GM12872 (cell line): ENCODE data around the gene FRMD4A.
A peak's percentile ranks its signal among the peaks of the same experiment; 100 is the strongest.

Source experiments
- TF ChIP-seq, protein P1 (sequence below): IDR thresholded peaks from 3 replicates; pipeline ENCODE4 v1.5.1; 2011; ENCODE audit warnings: low read depth, mild to moderate bottlenecking, low read length, moderate library complexity; ENCODE audit not compliant: insufficient read depth

Gene FRMD4A

DNA sequence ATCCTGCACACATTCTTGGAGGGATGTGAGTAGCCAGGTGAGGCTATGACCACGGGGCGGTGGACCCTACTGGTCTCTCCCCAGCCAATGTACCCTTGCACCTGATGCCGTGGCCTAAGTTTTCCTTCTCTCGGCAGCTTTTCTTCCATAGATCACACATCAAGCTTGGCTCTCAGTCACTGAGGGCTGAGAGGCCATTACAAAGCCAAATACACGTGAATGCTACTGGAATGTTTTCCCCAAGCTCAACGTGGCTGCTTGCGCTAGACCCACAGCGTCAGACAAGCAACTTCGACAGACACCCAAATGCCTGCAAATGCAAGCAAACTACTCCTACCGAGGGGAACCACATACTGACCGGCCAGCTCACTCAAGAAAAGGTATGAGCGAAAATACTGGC is 660.8 kb downstream of the FRMD4A start:
- TF ChIP-seq, protein P1, sequence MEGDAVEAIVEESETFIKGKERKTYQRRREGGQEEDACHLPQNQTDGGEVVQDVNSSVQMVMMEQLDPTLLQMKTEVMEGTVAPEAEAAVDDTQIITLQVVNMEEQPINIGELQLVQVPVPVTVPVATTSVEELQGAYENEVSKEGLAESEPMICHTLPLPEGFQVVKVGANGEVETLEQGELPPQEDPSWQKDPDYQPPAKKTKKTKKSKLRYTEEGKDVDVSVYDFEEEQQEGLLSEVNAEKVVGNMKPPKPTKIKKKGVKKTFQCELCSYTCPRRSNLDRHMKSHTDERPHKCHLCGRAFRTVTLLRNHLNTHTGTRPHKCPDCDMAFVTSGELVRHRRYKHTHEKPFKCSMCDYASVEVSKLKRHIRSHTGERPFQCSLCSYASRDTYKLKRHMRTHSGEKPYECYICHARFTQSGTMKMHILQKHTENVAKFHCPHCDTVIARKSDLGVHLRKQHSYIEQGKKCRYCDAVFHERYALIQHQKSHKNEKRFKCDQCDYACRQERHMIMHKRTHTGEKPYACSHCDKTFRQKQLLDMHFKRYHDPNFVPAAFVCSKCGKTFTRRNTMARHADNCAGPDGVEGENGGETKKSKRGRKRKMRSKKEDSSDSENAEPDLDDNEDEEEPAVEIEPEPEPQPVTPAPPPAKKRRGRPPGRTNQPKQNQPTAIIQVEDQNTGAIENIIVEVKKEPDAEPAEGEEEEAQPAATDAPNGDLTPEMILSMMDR: no peak

DNA sequence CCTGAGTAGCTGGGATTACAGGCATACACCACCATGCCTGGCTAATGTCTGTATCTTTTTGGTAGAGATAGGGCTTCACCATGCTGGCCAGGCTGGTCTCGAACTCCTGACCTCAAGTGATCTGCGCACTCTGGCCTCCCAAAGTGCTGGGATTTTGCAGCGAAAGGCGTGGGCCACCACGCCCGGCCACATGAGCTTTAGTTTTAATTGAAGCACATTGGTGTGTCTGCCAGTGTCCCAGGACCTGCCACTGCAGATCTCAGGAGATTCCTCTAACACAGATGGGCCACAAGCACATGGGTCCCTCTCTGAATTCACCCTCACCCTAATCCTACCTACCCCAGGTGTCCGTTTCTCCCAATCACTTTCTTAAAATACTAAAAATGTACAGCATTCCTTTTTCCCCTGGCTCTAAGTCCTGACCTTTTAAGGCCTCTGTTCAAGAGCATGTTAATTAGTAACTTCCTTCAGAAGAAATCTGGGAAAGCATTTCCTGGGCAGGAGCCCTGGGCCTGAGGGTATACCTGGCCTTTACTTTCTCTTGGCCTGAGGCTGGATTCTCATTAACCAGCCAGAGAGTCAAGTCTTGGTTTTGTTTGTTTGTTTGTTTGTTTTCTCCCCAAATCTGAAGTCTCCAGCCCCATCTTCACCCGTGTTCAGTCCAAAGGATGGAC is 661.4 kb downstream of the FRMD4A start:
- TF ChIP-seq, protein P1: no peak

DNA sequence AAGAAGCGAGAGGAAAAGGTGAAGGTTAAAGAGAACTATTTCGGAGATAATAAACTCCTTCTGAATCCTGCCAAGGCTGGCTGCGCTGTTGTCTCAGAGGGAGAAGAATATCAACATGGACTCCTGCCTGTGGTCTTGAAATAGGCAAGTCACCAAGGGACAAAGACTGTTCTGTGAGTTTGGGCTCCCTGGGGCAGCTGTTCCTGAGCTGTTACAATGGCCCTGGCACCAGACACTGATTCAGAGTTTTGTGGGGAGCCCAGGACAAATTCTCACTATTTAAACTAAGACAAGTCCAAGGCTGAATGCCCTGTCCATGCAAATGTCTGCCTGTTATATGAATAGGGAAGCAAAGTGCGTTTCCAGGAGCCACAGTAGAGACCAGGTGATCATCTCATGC is 662.6 kb downstream of the FRMD4A start:
- TF ChIP-seq, protein P1: no peak

DNA sequence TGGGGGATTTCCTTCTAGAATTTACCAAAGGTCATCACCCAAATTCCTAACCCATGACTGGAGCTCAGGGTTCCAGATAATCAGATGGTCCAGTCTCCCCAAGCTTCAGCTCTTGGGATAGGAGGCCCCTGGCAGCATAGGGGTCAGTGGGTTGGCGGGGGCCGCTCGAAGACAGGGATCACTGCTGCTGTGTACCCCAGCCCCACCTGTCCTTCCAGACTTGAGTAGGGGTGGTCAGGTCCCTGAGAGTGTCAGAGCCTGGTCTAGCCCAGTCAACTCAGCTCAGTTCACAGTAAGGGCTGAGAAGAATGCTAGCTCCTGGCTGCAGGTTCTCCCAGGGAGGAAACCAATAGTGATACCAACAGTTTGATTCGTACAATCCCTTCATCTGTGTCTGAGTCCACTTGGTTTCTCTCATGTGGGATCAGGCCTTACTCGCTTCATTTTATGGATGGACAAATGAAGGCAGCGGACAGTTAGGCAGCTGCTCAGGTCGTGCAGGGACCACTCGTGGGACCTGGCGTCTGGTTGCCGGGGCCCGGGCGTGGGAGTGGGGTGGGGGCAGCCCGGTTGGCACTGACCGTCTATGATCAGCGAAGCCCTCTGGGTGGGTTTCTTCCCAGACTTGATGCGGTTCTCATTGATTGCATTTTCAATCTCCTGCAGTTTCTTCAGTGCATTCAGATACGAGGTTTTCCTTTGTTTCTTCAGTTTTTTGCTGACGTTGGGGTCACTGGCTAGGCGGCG is 665.0 kb downstream of the FRMD4A start:
- TF ChIP-seq, protein P1: no peak

DNA sequence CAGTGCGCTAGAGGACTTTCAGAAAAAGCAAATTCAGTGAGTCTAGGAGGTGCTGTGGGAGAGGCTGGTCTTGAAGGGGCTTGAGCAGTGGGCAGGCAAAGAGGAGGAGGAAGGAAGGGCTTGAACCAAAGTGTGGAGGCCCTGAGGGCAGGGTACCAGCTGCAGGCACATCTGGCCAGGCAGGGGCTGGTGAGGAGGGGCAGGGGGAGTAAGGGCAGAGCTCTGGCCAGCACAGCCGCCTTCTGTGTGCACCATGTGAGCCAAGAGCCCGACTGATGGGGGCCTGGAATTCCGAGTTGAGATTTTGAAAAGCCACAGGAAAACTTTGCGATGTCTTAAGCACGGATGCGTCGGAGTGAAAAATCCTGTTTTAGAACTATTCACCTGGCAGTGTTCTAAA is 669.5 kb downstream of the FRMD4A start:
- TF ChIP-seq, protein P1: no peak

DNA sequence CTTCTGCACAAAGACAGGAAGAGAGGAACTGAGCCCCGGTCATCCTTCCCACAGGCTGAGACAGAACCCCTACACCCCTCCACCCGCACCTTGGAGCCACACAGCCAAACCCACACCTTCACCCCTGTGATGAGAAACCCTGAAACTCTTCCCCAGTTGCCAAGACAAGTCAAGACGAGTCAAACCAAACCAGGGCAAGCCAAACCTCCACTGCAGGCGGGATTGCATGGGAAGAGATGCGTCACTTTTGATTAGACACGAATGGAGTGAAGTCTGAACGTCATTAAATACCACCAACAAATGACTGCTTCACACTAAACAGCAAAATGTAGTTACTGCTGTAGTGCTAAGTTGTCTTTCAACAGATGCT is 670.2 kb downstream of the FRMD4A start:
- TF ChIP-seq, protein P1: no peak

DNA sequence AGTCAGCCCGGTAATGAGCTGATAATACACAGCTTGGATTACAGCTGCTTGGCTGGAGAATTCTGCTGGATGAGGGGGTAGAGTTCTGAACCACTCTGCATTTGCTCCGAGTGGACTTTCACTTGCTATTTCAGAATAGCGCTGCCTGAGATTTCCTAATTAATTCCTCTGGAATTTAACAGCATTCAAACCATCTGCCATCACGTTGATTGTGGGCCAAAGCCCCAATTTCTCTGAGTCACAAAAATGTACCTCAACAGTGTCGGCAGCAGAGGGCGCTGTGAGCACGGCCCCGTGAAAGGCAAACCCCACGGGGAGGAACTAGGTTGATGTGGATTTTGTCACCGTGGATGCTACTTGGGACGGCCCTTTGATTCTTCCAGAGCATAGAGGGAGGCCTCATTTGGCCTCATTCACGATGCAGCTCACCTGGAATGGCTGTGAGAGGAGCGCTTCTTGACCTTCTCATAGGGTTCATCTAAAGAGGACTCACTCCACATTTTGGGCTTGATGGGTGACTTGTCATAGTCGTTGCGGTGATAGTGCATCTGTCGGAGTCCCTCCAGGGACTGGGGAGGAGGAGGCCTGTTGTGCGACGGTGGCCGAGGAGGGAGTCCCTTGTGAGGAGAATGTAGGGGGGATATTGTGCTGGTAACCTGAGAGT is 670.7 kb downstream of the FRMD4A start:
- TF ChIP-seq, protein P1: peak; percentile 87
